Dedifferentiated amniotic fluid mesenchymal stem cell (primary cell): ENCODE data around the gene ELK1.
A peak's percentile ranks its signal among the peaks of the same experiment; 100 is the strongest.

Experiments used
- DNase-seq: peaks from one replicate; pipeline ENCODE4 v3.0.0-alpha.2; 2016; ENCODE audit errors: extremely low spot score

ELK1 gene

DNA sequence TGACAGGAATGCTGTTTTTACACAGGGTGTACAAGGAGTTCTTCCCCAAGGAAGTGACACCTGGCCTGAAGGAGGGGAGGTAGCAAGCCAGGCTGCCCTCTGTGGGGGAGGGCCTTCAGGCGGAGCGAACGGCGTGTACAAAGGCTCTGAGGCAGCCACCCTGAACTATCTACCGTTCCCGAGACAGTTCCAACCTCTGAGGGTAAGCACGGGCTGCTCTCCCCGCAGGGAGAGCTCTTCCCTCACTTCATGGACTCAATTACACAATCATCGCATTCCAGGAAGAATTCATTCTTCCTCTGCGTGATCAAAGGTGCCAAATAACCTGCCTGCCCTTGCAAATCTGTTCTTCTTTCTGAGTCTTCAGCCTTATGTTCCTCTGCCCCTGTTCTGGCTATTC is 4.8 kb downstream of the ELK1 start:
- no peak for DNase-seq

DNA sequence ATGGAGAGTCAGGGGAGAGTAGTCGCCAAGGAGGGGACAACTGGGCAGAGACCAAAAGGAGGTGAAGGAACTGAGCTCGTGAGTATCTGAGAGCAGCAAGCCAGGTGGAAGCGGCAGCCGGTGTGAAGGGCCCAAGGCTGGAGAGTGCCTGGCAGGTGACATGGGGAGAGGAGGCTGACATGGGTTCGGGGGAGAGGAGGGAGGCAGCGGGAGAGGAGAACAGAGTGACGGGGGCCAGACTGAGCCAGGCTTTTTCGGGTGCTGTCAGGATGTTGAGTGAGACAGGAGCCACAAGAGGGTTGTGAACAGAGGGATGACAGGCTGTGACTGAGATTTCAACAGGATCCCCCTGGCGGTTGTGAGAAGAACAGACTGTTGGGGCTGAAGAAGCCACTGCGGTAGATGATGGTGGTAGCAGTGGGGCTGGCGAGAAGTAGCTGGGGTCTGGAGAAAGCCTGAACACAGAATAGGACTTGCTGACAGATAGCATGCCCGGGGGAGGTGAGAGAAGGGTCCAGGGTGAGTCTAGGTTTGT is 5.7 kb downstream of the ELK1 start:
- DNase-seq = no peak

DNA sequence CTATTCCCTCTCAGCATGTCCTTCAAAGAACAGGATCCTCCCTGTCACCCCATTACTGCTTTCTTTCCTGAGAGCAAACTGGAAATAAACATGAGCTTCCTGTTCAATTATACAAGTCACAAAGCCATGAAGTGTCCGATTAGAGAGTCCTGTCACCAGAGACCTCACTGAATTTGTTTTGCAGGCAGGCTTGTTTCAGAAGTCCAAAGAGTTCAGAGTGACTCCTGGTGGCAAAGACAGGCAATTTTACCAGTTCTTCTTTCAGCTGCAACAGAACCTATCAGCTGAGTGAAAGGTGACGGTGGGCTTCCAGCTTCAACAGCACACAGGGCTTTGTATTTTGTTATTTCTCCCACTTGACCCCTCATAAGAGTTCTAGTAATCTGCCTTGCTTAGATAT is 6.4 kb downstream of the ELK1 start:
- no peak for DNase-seq

DNA sequence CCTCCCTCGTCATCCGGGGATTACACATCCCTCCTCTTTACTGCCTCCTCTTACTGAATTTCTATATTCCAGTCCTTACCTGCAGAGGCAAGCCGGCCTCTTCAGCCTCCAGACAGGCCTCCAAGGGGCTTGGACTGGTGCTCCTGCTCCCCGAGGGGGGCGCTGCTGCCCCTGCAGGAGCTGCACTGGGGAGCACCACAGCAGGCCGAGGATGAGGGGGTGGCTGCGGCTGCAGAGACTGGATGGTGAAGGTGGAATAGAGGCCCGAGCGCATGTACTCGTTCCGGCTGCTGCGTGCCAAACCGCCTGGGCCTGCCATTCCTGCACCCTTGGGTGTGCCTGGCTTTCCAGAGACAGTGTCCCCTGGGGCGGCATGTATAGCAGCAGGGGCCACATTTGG is 11.5 kb downstream of the ELK1 start:
- no peak for DNase-seq

DNA sequence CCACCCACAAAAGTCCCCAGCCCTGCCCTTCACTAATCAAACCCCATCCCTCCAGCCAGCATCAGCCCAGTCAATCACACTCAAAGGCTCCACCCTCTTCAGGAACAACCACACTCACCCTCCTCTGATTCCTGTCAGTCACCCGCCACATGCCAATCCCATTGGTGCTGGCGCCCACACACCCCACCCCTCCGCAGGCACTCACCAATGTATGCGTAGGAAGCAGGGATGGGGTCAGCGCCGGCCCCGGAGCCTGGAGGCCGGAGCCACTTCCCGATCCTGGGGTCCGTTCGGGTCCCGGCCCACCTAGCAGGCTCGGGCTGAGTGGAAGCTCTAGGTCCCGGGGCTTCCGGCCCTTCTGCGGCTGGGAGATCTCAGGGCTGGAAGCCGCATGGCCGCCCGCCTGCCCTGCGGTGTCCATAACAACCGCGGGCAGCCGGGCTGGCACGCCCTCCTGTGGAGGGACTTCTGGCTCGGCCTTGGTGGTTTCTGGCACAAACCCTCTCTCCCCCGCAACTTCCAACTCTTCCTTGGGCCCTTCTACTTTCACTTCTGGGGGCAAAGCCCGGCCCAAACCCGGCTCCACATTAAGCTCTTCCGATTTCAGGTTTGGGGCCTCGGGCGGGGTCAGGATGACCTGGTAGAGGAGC is 12.7 kb downstream of the ELK1 start:
- no peak for DNase-seq

DNA sequence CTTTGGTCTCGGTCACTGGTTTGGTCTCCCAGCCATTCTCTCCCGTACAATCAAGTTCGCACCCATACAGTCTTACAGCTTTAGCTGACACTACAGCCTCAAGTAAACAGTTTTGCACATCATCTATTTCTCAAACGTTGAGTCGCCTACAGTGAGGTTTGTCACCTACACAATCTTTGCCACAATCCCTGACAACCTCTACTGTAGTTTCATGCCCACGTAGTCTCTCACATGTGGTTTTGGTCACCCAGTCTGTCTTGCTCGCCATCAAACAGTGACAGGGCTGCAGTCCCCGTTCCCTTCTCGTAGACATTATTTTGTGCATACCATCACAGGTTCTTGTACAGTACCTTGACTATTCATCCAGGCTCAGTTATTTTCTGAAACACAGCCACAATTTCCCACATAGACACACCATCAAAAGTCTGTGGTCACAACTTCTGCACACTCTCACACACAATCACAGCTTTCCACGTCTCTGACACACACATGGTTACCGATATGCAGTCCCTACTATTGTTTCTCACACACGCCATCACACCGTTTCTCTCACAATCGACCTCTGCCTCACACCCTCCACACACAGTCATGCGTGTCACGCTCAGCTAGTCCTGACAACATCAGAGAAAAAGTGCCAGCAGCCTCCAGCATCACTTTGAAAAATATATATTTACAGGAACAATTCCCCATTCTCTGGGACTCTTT is 15.3 kb downstream of the ELK1 start:
- DNase-seq = no peak

DNA sequence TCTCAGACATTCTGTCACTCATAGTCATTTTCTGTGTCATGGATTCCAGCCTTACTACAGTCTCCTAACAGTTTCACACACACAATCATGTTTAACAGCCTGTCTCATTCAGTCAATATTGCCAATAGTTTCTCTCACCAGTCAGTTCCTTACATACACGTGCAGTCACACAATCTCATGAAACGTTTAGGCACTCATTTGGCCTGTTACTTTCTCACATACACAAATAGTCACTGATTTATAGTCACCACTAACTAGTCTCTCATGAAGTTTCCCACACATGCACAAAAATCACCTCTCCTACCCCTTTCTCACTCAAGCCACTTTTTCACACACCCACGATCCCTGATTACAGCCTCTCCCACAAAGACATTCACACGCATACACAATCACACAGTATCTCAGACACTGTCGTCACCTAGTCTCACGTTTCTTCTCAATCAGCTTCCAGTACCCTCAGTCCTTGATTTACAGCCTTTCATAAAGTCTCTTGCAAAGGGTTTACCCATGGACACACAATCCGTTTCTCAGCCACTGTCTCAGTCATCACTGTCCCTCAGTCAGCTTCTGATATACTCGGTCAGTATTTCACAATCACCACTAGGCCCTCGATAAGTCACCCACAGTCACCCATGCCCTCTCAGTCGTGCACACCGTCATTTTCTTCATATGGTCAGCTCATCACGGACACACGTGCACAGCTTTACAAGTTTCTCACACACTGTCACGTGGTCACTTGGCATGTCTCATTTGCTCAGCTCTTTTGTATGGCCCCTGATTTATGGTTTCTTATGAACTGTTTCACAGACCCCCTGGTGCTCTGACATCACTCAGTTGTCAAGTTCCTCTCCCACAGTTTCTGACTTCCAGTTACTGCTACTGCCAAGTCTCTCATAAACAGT is 16.4 kb downstream of the ELK1 start:
- no peak for DNase-seq

DNA sequence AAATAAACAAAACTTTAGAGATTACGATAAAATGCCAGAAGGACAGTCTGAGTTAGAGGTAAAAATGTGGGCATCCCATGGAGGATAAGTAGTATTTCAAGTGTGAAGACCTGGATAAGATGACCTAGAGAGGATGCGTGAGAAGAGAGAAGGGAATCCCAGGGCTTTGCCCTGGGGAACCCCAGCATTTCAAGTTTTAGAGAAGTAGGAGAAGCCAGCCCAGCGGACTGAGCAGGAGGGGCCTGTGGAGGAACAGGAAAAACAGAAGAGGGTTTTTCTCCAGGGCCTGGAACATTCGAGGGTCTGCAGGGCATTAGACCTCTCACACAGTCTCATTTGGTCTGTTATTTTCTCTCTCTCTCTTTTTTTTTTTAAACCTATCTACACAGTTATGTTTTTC is 17.7 kb downstream of the ELK1 start:
- DNase-seq = no peak

DNA sequence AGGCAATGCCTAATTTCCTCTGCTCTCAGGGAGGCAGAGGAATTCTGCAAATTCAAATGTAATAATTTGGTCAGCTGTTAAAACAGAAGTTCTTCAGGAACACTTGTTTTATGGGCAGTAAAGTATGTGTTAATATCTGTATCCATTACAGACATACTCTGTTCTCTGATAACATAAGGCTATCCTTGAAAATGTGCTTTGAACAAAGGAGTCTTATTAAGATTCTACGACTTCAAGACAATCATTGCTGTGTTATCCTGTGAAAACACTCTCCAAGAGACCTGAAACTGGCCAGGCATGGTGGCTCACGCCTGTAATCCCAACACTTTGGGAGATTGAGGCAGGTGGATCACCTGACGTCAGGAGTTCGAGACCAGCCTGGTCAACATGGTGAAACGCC is 18.7 kb downstream of the ELK1 start:
- DNase-seq = no peak

DNA sequence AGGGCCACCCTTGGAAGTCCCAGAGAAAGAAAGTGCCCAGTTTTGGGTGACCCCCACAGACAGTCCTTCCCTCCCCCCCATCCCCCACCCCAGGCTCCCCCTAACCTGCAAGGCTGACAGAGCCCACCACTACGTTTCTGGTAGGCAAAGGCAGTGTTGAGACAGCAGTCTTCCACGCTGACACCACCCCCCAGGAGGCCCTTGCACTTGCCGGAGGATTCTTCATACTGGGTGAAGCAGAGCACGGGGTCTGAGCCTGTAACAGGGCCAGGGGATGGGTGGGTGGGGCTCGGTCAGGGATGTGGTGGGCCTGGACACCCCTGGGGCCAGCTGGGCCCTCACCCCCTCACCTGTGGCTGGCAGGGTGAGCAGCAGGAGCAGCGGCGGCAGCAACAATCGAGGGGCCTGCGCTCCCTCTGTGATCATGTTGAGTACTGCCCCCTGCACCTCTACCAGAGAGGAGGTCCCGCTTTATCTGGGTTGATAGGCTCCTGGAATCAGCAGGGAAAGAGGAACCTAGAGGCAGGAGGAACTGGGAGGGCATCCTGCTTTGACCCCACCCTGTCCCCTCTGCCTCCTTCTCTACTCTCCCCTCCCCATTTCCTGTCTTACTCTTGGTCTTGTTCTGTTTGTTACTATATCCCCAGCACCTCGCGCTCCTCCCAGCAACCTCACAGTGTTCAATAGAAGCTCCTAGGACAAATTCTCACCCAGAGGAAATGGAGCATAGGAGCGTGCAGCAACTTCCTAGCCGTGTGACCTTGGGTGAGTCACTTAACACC is 20.8 kb downstream of the ELK1 start, which contains the start of gene CFP:
Gene CFP, minus strand, starts transcription at position 512 of the 782 bp plus-strand sequence. Its CDS starts 86 bp downstream, at position 426.
- no peak for DNase-seq

DNA sequence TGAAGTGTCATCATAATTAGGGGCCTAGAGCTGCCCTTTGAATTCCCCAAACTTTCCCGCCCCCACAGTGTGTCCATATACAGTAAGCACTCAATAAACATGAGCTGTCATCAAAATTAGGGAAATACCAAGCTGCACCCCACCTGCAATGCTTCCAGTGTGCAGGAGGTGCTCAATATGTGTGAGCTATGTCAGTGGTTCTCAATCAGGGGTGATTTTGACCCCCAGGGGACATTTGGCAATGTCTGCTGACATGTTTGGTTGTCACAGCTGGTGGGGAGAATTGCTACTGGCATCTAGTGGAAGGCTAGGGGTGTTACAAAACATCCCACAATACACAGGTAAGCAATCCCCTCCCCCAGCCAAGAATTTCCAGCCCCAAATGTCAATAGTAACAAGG is 21.4 kb downstream of the ELK1 start:
- no peak for DNase-seq

DNA sequence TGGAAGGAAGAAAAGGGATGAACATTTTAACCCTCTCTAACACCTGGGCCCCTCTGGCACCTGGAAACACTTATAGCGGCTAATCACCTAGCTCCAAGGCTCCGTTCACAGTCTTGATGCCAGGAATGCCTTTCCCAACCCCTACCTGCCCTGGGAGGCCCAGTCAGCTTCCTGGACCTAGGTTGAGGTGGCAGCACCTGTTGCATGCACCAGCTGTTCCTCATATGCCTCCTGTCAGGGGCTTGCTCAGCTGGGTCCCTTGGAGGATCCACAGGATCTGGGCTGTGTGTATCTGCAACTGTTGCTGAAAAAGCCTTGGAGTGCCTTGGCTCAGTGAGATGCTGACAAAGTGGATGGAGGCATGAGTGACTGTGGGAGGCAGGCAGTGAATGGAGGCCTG is 25.0 kb downstream of the ELK1 start:
- DNase-seq = no peak

DNA sequence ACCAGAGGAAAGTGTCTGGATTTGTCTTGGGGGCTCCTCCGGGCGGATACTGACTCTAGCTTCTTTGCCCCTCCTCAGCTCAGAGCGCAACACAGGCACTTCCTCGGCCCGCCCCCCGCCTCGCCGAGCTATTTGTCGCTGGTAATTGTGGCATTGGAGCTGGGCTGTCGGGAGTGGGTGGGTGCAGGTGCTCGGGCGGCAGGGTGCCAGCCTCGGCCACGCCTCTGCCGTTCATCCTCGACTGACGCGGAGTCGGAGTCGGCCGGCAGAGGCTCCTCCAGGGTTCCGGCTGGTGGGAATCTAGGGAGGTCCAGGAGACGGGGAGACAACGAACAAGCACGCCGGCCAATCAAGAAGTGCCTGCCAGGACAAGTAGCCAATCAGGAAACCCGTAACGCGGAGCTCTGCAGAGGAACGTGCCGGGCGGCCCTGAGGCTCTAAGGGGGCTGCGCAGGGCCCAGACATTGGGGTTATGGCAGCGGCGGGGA is 26.8 kb downstream of the ELK1 start:
- DNase-seq = peak; percentile 31

DNA sequence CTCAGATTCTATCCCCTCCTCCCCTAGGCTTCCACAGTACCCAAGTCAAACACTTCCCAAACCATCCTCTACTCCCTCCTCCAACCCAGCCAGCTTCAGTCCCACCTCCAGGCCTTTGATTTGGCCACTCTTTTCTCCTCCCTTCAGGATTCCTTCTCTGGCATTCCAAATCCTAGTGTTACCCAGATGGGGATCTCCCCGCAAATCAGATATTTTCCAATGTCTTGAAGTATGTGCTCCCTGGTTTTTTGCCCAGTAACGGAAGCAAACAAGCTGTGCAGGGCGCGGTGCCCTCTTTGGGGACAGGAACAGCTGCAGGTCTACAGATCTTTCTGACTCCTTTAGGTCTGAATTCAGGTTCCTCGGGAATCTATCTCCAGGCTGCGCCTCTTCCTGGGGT is 28.5 kb downstream of the ELK1 start:
- no peak for DNase-seq

DNA sequence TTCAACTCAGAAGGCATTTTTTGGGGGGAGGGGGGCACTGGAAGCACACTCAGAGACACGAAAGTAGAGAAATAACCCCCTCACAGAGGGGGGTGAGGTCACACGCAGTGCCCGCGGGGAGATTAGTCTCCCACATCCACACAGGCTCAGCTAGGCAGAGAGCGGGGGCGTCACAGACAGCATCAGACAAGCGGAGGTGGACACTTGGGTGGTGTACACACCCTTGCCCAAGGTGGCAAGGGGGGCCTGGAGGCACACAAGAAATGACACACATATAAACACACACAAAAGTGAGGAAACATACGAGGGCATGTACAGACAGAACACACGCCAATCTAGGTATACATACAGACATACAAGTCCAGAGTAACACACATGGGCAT is 30.1 kb downstream of the ELK1 start:
- DNase-seq = no peak

DNA sequence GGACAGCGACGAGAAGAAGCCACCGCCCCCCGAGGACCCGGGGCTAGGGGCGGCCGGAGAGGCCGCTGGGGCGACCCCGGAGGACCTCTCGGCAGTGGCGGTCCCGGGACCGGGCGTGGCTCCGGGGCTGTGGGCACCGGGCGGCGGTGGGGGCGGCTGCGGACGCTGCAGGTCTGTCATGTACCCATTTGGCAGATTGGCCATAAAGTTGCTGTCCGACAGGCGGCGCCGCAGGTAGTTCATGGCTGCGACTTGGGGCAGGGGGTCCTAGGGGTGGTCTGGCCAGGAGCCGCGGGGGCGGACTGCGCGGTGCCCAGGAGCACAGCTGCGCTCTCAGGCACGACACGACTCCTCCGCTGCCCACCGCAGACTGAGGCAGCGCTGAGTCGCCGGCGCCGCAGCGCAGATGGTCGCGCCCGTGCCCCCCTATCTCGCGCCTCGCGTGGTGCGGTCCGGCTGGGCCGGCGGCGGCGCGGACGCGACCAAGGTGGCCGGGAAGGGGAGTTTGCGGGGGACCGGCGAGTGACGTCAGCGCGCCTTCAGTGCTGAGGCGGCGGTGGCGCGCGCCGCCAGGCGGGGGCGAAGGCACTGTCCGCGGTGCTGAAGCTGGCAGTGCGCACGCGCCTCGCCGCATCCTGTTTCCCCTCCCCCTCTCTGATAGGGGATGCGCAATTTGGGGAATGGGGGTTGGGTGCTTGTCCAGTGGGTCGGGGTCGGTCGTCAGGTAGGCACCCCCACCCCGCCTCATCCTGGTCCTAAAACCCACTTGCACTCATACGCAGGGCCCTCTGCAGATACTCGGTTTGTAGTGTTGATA is 30.7 kb downstream of the ELK1 start, which contains the start of gene SYN1:
Gene SYN1, minus strand, starts transcription at position 372 of the 817 bp plus-strand sequence. Its CDS starts 129 bp downstream, at position 243.
- DNase-seq = no peak

DNA sequence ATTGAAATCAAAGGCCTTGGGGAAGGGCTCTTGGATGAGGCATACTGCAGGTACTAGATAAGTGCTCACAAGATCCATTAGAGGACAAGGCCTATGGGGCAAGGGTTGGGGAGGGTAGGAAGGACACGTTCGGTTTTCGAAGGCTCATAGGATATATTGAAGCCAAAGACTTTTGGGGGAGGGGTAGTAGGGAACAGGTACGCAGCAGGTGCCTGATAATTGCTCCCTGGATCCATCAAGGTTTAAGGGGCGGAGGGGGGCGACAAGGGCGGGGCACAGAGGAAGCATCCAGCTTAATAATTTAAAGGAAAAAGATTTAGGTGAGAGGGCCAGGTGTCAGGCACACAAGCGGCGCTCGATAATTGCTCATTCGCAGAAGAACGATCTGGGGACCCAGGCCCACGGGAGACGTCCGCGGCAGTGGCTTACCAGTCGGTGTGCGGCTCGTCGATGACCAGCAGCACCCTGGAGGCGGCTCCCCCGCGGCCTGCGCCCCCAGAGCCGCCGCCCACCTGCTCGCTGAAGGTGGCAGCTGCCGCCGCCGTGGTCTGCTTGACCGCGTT is 31.4 kb downstream of the ELK1 start:
- no peak for DNase-seq

DNA sequence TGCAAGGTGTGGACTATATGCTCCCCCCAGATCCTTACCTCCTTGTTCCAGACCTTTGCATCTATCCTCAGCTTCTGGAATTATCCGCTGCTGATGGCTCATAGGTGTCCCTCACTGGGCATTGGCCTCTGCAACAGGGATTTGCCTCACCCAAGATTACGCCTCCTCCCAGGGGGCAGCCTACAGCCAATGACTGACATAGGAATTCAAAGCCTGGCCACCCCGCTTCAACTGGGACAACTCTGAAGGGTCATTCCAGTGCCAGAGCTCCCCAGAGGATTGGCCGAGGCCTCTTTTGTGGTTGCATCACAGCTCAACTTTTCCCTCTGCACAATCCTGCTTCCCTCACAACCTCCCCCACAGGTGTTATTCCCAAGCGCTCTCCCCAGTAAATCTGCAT is 35.7 kb downstream of the ELK1 start:
- DNase-seq = no peak

DNA sequence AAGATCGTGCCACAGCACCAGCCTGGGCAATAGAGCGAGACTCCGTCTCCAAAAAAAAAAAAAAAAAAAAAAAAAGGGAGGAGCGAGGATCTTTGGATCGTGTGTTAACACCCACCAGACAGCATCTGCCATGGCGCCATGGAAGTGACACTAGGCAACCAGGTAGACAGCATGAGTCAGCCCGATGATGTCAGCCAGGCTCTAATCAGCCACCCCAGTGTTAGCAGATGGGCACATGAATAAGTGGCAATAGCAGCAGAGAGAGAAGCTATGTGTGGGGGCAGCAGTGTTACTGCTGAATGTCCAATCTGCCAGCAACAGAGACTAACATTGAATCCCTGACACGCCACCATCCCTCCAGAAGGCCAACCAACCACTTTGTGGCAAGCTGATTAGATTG is 37.3 kb downstream of the ELK1 start:
- DNase-seq = no peak

DNA sequence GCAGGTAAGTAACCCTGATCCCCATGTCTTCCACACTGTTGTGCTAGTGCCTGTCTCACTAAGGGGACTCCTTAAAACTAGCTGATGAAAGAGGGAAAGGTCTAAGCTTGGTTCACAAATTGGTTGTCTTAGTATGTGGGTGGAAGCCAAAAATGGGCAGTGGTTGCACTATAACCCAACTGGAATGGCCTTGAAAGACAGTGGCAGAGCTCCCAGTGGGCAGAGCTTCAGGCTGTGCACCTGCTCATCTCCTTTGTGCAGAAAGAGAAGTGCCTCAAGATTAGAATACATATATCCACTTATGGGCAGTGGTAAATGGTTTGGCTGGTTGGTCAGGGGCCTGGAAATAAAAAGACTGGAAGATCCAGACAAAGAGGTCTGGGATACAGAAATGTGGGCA is 37.9 kb downstream of the ELK1 start:
- no peak for DNase-seq
